Left ventricle myocardium inferior (tissue), 1 donor: ENCODE results near the gene ACTR1A. TPM values are rescaled to one million over a fixed set of nuclear protein-coding genes. Genes with fewer than 3 reads are reported as not detected.

Experiments
- DNase-seq: peaks from one replicate; pipeline ENCODE4 v3.0.0-alpha.2; 2020
- H3K27ac ChIP-seq: fragments of 200-600 bp; replicated peaks from 2 replicates; pipeline ENCODE4 v1.8.0; 2021
- H3K27me3 ChIP-seq: fragments of 200-600 bp; 2 replicates; pipeline ENCODE4 v1.8.0; 2021; ENCODE audit warnings: low read depth
- H3K36me3 ChIP-seq: fragments of 200-600 bp; 2 replicates; pipeline ENCODE4 v1.8.0; 2021
- H3K4me1 ChIP-seq: fragments of 200-600 bp; 2 replicates; pipeline ENCODE4 v1.8.0; 2021
- H3K4me3 ChIP-seq: fragments of 200-600 bp; 2 replicates; pipeline ENCODE4 v1.8.0; 2021; ENCODE audit warnings: mild to moderate bottlenecking, moderate library complexity
- H3K9me3 ChIP-seq: fragments of 200-600 bp; replicated peaks from 2 replicates; pipeline ENCODE4 v1.8.0; 2021
- CTCF ChIP-seq: fragments of 200-600 bp; IDR thresholded peaks from 2 replicates; pipeline ENCODE4 v1.8.0; 2021; ENCODE audit warnings: antibody characterized with exemption, mild to moderate bottlenecking, borderline replicate concordance
- intact Hi-C: fragments of 100-400 bp; cut with micrococcal nuclease; formaldehyde crosslinking; loops from one replicate; pipeline ENCODE4 v1.11.0; 2022
- total RNA-seq: library from RNA; stranded (reverse); fragmentation: NEBNext Ultra II Directional; extraction: Animal tissue kit (Norgen Biotek cat#: 25700); gene quantifications from one replicate; pipeline ENCODE4 v1.2.1, GENCODE V29; 2021
- donor health status: DM: no; HTN: yes; CAD: no; lungs with severe emphysema.

ACTR1A gene
- total RNA-seq, 1 donor from 2014 or later, result 103 TPM

GRCh38 chr10:102470579-102471546, 31.6 kb downstream of the ACTR1A start:
- intact Hi-C loops, result loop anchor here (10.0 kb wide), 1 partner anchor 76 kb away; the partner anchor contains the start of gene NFKB2
- no peak for TF ChIP-seq CTCF

GRCh38 chr10:102468683-102469082, 33.8 kb downstream of the ACTR1A start:
- Histone ChIP-seq H3K27me3 (no peaks in the 10 kb centered on the region), H3K27ac (no peak overlapping the region)
- DNase-seq, result no peak

More at GRCh38 chr10:102470579-102471546, 31.6 kb downstream of the ACTR1A start:
- H3K27me3 ChIP-seq, result no peaks in the 10 kb centered on the region
- no peaks in the 10 kb centered on the region for H3K36me3 ChIP-seq
- H3K4me3 ChIP-seq, result no peak overlapping the region
- H3K9me3 ChIP-seq, result no peaks in the 10 kb centered on the region
- H3K27ac ChIP-seq, result no peak overlapping the region
- DNase-seq, result no peak
- H3K4me1 ChIP-seq, result peaks cover 6% of the 10 kb centered on the region

GRCh38 chr10:102467971-102468438, 34.5 kb downstream of the ACTR1A start:
- Histone ChIP-seq H3K36me3 (no peaks in the 10 kb centered on the region), H3K9me3 (no peaks in the 10 kb centered on the region), H3K4me3 (no peak overlapping the region), H3K27me3 (no peaks in the 10 kb centered on the region), H3K4me1 (peaks cover 14% of the 10 kb centered on the region), H3K27ac (no peak overlapping the region)
- no peak for TF ChIP-seq CTCF
- no peak for DNase-seq
- intact Hi-C loops, result no loop called here

More at GRCh38 chr10:102468683-102469082, 33.8 kb downstream of the ACTR1A start:
- Histone ChIP-seq H3K36me3 (no peaks in the 10 kb centered on the region), H3K4me3 (no peak overlapping the region), H3K9me3 (no peaks in the 10 kb centered on the region), H3K4me1 (peaks cover 7% of the 10 kb centered on the region)
- no peak for TF ChIP-seq CTCF
- intact Hi-C loops, result no loop called here

- H3K27ac ChIP-seq, result no peak overlapping the region
- intact Hi-C loops, result no loop called here
- DNase-seq, result no peak
Measured at GRCh38 chr10:102467318-102467717, 35.2 kb downstream of the ACTR1A start.

GRCh38 chr10:102465466-102465865, 37.0 kb downstream of the ACTR1A start:
- no peaks in the 10 kb centered on the region for H3K27me3 ChIP-seq
- peaks cover 38% of the 10 kb centered on the region for H3K4me1 ChIP-seq
- TF ChIP-seq CTCF, result no peak
- no peak overlapping the region for H3K27ac ChIP-seq
- H3K36me3 ChIP-seq, result no peaks in the 10 kb centered on the region
- H3K9me3 ChIP-seq, result no peaks in the 10 kb centered on the region
- intact Hi-C loops, result no loop called here
- no peak overlapping the region for H3K4me3 ChIP-seq
- DNase-seq, result no peak

More at GRCh38 chr10:102467318-102467717, 35.2 kb downstream of the ACTR1A start:
- no peaks in the 10 kb centered on the region for H3K9me3 ChIP-seq
- no peaks in the 10 kb centered on the region for H3K27me3 ChIP-seq
- no peak overlapping the region for H3K4me3 ChIP-seq
- H3K36me3 ChIP-seq, result no peaks in the 10 kb centered on the region
- H3K4me1 ChIP-seq, result peaks cover 21% of the 10 kb centered on the region
- no peak for TF ChIP-seq CTCF
